A549 treated with Mapracorat at 1 μM for 4 hours (cell line): Measurements from ENCODE around the gene CHI3L2. TPM values are rescaled to one million over a fixed set of nuclear protein-coding genes. Genes with fewer than 3 reads are reported as not detected.

ENCODE experiments used
- total RNA-seq: library from RNA; stranded (reverse); fragments of 200-300 nt; extraction: Qiagen RNA extraction; gene quantifications from 5 replicates; pipeline ENCODE4 v1.2.3, GENCODE V29; 2022

CHI3L2 gene, protein sequence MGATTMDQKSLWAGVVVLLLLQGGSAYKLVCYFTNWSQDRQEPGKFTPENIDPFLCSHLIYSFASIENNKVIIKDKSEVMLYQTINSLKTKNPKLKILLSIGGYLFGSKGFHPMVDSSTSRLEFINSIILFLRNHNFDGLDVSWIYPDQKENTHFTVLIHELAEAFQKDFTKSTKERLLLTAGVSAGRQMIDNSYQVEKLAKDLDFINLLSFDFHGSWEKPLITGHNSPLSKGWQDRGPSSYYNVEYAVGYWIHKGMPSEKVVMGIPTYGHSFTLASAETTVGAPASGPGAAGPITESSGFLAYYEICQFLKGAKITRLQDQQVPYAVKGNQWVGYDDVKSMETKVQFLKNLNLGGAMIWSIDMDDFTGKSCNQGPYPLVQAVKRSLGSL
- 0.14 to 0.72 TPM (median 0.33 TPM) in 5 replicates for total RNA-seq

DNA sequence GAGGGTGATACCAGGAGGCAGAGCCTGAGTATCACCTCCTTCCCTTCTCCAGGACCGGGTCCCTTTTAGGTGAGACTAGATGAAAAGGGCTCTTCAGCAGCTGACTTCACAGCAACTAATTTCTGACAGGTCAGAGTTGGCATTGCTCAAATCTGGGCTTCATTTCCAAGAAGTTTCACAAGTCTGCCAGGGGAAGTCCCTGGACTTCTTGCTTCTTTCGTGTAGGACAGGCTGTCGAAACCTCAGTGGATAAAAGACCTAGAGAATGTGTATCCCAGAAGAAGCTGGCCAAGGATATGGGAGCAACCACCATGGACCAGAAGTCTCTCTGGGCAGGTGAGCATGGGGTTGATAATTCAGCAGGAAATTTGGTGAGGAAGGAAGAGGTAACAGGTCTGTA is at the start of gene CHI3L2:
Gene CHI3L2 (plus strand): TSS at position 280 of the 400 bp plus-strand sequence. CDS start 17 bp downstream, at position 297.

DNA sequence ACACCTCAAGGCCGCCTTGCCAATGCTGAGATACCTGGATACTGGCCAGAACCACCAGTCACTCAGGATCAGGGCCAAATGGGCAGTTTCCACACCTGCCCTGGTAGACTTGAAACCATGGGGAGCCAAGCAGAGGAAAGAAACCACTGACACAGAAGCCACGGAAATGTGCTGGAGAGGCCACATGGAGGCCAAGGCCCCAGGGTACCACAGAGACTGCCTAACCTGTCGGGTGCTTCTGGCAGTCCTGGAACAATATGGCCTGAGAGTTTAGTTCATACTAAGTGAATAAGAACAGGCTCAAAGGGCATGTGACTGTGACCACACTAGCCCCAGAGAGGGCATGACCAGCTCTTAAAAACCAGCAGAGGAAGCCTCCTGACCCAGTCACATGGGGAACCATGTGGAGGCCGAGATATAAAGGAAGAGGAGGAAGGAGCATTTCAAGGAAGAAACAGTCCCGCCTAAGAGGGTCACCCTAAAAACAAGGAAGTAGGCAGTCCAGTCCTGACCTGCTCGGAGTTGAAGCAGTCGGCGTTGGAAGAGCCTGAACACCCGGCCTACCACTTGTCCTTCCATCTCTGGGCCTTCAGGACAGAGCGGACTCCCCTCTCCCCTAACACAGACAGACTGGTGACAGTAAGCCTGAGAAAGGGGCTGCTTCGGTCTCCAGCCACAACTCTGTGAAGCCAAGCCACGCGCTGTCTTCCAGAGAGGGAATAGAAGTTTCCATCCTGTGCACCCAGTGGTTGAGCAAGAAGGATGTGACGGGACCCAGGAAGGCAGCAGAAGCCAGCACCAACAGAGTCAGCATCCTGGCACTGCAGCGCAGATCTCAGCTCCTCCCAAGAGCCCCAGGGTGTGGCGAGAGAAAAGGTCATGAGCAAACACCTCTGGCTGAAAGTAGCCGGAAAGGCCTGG is 27.4 kb upstream of the CHI3L2 start, which contains the start of gene DENND2D:
Gene DENND2D (minus strand): TSS at position 766 of the 921 bp plus-strand sequence. CDS start 187 bp downstream, at position 579.

DNA sequence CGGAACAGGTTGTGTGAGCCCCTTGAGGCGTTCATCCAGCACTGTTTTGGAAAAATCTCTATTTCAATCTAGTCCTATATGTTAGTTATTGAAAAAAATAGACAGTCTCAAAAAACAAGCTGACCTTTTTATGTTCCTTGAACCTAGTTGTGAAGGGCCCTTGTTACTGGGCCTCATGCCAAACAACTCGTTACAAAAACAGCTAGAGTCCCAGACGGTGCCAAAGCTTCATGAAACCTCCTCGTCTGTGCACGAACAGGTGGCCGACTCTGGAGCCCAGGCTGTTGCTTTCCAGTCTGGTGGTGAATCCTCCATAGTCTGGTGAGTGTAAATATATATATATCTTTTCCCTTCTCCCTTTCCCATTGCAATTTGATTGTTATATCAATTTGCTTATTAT is 63.1 kb downstream of the CHI3L2 start, which contains the start of gene CHIA:
Gene CHIA (plus strand): TSS at position 222 of the 400 bp plus-strand sequence. CDS start 19,617 bp downstream, outside the sequence.

Other genes starting within 250 kb of the CHI3L2 start
- gene DRAM2, start 87.6 kb upstream of the CHI3L2 start, total RNA-seq, result 16.8 to 21.4 TPM (median 20.0 TPM) in 5 replicates
- gene CEPT1, start 87.5 kb upstream of the CHI3L2 start, total RNA-seq, result 10.3 to 12.5 TPM (median 11.5 TPM) in 5 replicates
- 0.98 to 1.7 TPM (median 1.1 TPM) in 5 replicates for gene DENND2D, start 27.1 kb upstream of the CHI3L2 start, total RNA-seq
- not detected in 5 replicates for gene CHIA, start 63.1 kb downstream of the CHI3L2 start, total RNA-seq
- gene OVGP1, start 200.0 kb downstream of the CHI3L2 start, total RNA-seq, result 0.77 to 1.3 TPM (median 0.91 TPM) in 5 replicates
- gene WDR77, start 221.5 kb downstream of the CHI3L2 start, total RNA-seq, result 34.3 to 51.4 TPM (median 44.8 TPM) in 5 replicates
- 241 to 272 TPM (median 248 TPM) in 5 replicates for gene ATP5PB, start 221.8 kb downstream of the CHI3L2 start, total RNA-seq
- 0.09 to 0.38 TPM (median 0.21 TPM) in 5 replicates for gene C1orf162, start 246.3 kb downstream of the CHI3L2 start, total RNA-seq